ENCODE results near the gene INSL3. TPM values are rescaled to one million over a fixed set of nuclear protein-coding genes. Genes with fewer than 3 reads are reported as not detected.

INSL3 gene
- total and polyA plus RNA-seq, 2 of the 13 experiments (the other 11 are each of a cell fraction or from before 2014, with no cell fraction given): 0.30 TPM; not detected in 1

DNA sequence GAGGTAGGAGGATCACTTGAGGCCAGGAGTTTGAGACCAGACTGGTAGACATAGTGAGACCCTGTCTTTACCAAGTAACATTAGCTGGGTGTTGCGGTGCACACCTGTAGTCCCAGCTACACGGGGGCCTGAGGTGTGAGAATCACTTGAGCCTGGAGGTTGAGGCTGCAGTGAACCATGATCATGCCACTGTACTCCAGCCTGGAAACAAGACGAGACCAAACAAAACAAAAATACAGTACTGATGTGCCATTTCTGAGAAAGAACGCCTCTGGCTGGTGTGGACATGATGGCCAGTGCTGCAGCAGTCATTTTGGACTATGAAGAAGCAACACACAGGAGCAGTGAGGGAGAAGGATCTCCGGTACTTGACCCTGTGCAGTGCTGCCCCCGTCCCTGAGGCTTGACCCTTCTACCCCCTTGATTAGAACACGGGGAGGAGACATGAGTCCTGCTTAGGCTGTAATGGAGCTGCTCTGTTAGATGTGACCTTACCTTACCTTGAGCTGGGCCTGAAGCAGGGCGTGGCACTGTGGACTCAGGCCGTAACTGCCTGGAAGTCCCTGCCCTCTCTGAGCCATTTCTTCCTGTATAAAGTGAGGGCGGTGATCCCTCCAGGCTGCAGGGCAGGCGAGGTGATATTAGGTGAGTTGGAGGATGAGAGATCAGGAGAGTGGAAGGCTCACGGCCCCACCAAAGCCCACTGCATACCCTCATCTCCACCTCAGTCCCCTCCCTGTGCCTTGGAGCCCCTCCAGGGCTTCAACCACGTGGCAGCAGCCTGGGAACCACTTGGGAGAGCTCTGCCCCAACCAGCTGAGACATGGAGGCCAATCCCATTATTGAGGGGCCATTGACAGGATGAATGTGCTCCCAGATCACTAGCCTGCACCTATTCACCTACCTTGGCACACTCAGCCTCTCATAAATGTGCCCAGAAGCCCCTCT lies 44.3 kb upstream of the INSL3 start (continued):
- TF ChIP-seq, protein P1, sequence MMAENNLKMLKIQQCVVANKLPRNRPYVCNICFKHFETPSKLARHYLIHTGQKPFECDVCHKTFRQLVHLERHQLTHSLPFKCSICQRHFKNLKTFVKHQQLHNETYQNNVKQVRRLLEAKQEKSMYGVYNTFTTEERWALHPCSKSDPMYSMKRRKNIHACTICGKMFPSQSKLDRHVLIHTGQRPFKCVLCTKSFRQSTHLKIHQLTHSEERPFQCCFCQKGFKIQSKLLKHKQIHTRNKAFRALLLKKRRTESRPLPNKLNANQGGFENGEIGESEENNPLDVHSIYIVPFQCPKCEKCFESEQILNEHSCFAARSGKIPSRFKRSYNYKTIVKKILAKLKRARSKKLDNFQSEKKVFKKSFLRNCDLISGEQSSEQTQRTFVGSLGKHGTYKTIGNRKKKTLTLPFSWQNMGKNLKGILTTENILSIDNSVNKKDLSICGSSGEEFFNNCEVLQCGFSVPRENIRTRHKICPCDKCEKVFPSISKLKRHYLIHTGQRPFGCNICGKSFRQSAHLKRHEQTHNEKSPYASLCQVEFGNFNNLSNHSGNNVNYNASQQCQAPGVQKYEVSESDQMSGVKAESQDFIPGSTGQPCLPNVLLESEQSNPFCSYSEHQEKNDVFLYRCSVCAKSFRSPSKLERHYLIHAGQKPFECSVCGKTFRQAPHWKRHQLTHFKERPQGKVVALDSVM (CRISPR knock-in tag; IDR thresholded peaks at IDR 0.05): peak; percentile 91
- TF ChIP-seq, protein P2, sequence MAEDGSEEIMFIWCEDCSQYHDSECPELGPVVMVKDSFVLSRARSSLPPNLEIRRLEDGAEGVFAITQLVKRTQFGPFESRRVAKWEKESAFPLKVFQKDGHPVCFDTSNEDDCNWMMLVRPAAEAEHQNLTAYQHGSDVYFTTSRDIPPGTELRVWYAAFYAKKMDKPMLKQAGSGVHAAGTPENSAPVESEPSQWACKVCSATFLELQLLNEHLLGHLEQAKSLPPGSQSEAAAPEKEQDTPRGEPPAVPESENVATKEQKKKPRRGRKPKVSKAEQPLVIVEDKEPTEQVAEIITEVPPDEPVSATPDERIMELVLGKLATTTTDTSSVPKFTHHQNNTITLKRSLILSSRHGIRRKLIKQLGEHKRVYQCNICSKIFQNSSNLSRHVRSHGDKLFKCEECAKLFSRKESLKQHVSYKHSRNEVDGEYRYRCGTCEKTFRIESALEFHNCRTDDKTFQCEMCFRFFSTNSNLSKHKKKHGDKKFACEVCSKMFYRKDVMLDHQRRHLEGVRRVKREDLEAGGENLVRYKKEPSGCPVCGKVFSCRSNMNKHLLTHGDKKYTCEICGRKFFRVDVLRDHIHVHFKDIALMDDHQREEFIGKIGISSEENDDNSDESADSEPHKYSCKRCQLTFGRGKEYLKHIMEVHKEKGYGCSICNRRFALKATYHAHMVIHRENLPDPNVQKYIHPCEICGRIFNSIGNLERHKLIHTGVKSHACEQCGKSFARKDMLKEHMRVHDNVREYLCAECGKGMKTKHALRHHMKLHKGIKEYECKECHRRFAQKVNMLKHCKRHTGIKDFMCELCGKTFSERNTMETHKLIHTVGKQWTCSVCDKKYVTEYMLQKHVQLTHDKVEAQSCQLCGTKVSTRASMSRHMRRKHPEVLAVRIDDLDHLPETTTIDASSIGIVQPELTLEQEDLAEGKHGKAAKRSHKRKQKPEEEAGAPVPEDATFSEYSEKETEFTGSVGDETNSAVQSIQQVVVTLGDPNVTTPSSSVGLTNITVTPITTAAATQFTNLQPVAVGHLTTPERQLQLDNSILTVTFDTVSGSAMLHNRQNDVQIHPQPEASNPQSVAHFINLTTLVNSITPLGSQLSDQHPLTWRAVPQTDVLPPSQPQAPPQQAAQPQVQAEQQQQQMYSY (CRISPR knock-in tag; IDR thresholded peaks at IDR 0.05): no peak
- no peak for TF ChIP-seq ZNF446 (CRISPR knock-in tag; IDR thresholded peaks at IDR 0.05)
- TF ChIP-seq ZNF572 (CRISPR knock-in tag; IDR thresholded peaks at IDR 0.05): no peak
- TF ChIP-seq, protein P3, sequence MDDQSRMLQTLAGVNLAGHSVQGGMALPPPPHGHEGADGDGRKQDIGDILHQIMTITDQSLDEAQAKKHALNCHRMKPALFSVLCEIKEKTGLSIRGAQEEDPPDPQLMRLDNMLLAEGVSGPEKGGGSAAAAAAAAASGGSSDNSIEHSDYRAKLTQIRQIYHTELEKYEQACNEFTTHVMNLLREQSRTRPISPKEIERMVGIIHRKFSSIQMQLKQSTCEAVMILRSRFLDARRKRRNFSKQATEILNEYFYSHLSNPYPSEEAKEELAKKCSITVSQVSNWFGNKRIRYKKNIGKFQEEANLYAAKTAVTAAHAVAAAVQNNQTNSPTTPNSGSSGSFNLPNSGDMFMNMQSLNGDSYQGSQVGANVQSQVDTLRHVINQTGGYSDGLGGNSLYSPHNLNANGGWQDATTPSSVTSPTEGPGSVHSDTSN (CRISPR knock-in tag; IDR thresholded peaks at IDR 0.05; ENCODE audit: borderline replicate concordance): no peak
- no peak for TF ChIP-seq ZNF550 (CRISPR knock-in tag; IDR thresholded peaks at IDR 0.05; ENCODE audit: borderline replicate concordance)
- no peak for TF ChIP-seq ZNF253 (CRISPR knock-in tag; IDR thresholded peaks at IDR 0.05; ENCODE audit: borderline replicate concordance)
- TF ChIP-seq, protein P4, sequence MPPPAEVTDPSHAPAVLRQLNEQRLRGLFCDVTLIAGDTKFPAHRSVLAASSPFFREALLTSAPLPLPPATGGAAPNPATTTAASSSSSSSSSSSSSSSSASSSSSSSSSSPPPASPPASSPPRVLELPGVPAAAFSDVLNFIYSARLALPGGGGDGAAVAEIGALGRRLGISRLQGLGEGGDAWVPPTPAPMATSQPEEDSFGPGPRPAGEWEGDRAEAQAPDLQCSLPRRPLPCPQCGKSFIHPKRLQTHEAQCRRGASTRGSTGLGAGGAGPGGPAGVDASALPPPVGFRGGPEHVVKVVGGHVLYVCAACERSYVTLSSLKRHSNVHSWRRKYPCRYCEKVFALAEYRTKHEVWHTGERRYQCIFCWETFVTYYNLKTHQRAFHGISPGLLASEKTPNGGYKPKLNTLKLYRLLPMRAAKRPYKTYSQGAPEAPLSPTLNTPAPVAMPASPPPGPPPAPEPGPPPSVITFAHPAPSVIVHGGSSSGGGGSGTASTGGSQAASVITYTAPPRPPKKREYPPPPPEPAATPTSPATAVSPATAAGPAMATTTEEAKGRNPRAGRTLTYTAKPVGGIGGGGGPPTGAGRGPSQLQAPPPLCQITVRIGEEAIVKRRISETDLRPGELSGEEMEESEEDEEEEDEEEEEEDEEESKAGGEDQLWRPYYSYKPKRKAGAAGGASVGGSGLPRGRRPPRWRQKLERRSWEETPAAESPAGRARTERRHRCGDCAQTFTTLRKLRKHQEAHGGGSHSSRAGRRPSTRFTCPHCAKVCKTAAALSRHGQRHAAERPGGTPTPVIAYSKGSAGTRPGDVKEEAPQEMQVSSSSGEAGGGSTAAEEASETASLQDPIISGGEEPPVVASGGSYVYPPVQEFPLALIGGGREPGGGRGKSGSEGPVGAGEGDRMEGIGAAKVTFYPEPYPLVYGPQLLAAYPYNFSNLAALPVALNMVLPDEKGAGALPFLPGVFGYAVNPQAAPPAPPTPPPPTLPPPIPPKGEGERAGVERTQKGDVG (CRISPR knock-in tag; IDR thresholded peaks at IDR 0.05; ENCODE audit: borderline replicate concordance): 0 out of 2 replicates have a peak, but pooled peaks have one; percentile 18
- TF ChIP-seq ZNF367 (CRISPR knock-in tag; IDR thresholded peaks at IDR 0.05; ENCODE audit: borderline replicate concordance): no peak
- TF ChIP-seq ZNF614 (CRISPR knock-in tag; IDR thresholded peaks at IDR 0.05; ENCODE audit: borderline replicate concordance): no peak
- TF ChIP-seq FLYWCH1 (CRISPR knock-in tag; IDR thresholded peaks at IDR 0.05): no peak
- TF ChIP-seq ZNF652 (CRISPR knock-in tag; IDR thresholded peaks at IDR 0.05; ENCODE audit: borderline replicate concordance, low read depth): no peak
- TF ChIP-seq, protein P5, sequence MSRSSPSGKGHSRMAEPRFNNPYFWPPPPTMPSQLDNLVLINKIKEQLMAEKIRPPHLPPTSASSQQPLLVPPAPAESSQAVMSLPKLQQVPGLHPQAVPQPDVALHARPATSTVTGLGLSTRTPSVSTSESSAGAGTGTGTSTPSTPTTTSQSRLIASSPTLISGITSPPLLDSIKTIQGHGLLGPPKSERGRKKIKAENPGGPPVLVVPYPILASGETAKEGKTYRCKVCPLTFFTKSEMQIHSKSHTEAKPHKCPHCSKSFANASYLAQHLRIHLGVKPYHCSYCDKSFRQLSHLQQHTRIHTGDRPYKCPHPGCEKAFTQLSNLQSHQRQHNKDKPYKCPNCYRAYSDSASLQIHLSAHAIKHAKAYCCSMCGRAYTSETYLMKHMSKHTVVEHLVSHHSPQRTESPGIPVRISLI (CRISPR knock-in tag; IDR thresholded peaks at IDR 0.05; ENCODE audit: borderline replicate concordance): no peak
